Body of pancreas (tissue), 4 donors: ENCODE measurements around the gene OR51S1. TPM values are rescaled to one million over a fixed set of nuclear protein-coding genes. Genes with fewer than 3 reads are reported as not detected.
"Not testable (repeated sequence)": the region's sequence is repeated elsewhere in the genome, so short reads cannot be mapped to it uniquely, and the experiment has no call there.

Experiments
- ATAC-seq: fragments of 150-250 bp; one replicate; pipeline ENCODE4 v1.9.1; 2016
- DNase-seq, 4 donors: peaks; one replicate each; pipeline ENCODE4 v3.0.0-alpha.2; 2019
- H3K27ac ChIP-seq, 4 donors: fragments of 200-600 bp; sonication (generic); 1 replicate in 3 of 4; 2 replicates in 1 of 4; pipeline versions ENCODE4 v1.5.1 to v1.6.1; 2016 to 2019; ENCODE audit warnings: mild to moderate bottlenecking in 1 of 4, mixed read lengths in 1 of 4, moderate library complexity in 1 of 4
- H3K27me3 ChIP-seq, 2 donors: fragments of 200-600 bp; sonication (generic); one replicate each; pipeline ENCODE4 v1.6.0; 2016; ENCODE audit warnings: mild to moderate bottlenecking in 1 of 2
- H3K36me3 ChIP-seq, 2 donors: fragments of 200-600 bp; sonication (generic); replicated peaks in 1 of 2; 2 replicates each; pipeline ENCODE4 v1.5.1; 2016; ENCODE audit warnings: low read depth in 2 of 2; ENCODE audit not compliant: insufficient read depth in 1 of 2
- H3K4me1 ChIP-seq: fragments of 200-600 bp; sonication (generic); one replicate; pipeline ENCODE4 v1.6.0; 2016
- H3K4me3 ChIP-seq, 2 donors: fragments of 200-600 bp; sonication (generic); 1 replicate in 1 of 2; 2 replicates in 1 of 2; pipeline ENCODE4 v1.5.1; 2016 to 2019
- H3K9me3 ChIP-seq, 3 donors: fragments of 200-600 bp; sonication (generic); 1 replicate in 2 of 3; 2 replicates in 1 of 3; pipeline ENCODE4 v1.5.1; 2016
- CTCF ChIP-seq, 7 experiments: fragments of 450-650 bp in 4 of 7; fragments of 200-600 bp in 3 of 7; sonication (generic) in 3 of 7; IDR thresholded peaks; one replicate each; pipeline ENCODE4 v1.5.1; 2016 to 2019; ENCODE audit warnings: antibody characterized with exemption in 7 of 7
- POLR2A ChIP-seq, 3 donors: fragments of 450-650 bp; IDR thresholded peaks; one replicate each; pipeline ENCODE4 v1.6.1; 2016; ENCODE audit warnings: antibody characterized with exemption in 3 of 3, mild to moderate bottlenecking in 2 of 3
- WGBS, 2 donors: methylation state at CpG; one replicate each; pipeline ENCODE4 v1.1.5; 2017; 5-methylcytosine and 5-hydroxymethylcytosine counted together
- intact Hi-C: fragments of 100-400 bp; cut with DNase I; formaldehyde crosslinking; loops from one replicate; pipeline ENCODE4 v1.15.1; 2023
- total RNA-seq, 2 donors: library from RNA; depleted of rRNA; stranded (reverse); fragments of >200 nt; gene quantifications; one replicate each; pipeline ENCODE4 v1.1.0, GENCODE V29; 2016

Gene OR51S1
- total RNA-seq, 2 donors from 2014 or later = not detected

GRCh38 chr11:4809246-4809645, 39.8 kb downstream of the OR51S1 start:
- DNase-seq (no peak), ATAC-seq (no peak)
- Histone ChIP-seq H3K9me3 (no peaks in the 10 kb centered on the region), H3K27me3 (no peaks in the 10 kb centered on the region), H3K27ac (no peak overlapping the region), H3K4me3 (no peak overlapping the region), H3K36me3 (no peaks in the 10 kb centered on the region), H3K4me1 (no peaks in the 10 kb centered on the region)
- intact Hi-C loops = no loop called here
- no peak for TF ChIP-seq POLR2A (IDR thresholded peaks at IDR 0.05)
- 73 to 83% methylated on average over 2 of the region's 2 CpGs for WGBS, 2 donors

- H3K9me3 ChIP-seq = no peaks in the 10 kb centered on the region
- H3K27me3 ChIP-seq = no peaks in the 10 kb centered on the region
- no peaks in the 10 kb centered on the region for H3K36me3 ChIP-seq
- no peak overlapping the region for H3K4me3 ChIP-seq
- 55 to 70% methylated on average over 1 of the region's 1 CpG for WGBS, 2 donors
- no peak for TF ChIP-seq CTCF (IDR thresholded peaks at IDR 0.05)
- TF ChIP-seq POLR2A (IDR thresholded peaks at IDR 0.05) = no peak
- no peak for DNase-seq
- no peaks in the 10 kb centered on the region for H3K4me1 ChIP-seq
- no peak overlapping the region for H3K27ac ChIP-seq
- no peak for ATAC-seq
- intact Hi-C loops = no loop called here
Observed at GRCh38 chr11:4808476-4808875, 40.5 kb downstream of the OR51S1 start.

- ATAC-seq (no peak), DNase-seq (no peak)
- H3K27ac ChIP-seq = no peak within 1 kb of the TSS
- TF ChIP-seq POLR2A (IDR thresholded peaks at IDR 0.05) (no peak), CTCF (IDR thresholded peaks at IDR 0.05) (no peak)
- no peaks in the 10 kb centered on the region for H3K4me1 ChIP-seq
- intact Hi-C loops = no loop called here
- H3K4me3 ChIP-seq = no peak within 1 kb of the TSS
- H3K9me3 ChIP-seq = no peaks in the 10 kb centered on the region
- 80 to 84% methylated on average over 3 of the region's 3 CpGs for WGBS, 2 donors
- H3K27me3 ChIP-seq = no peaks in the 10 kb centered on the region
- no peaks in the 10 kb centered on the region for H3K36me3 ChIP-seq
Observed at GRCh38 chr11:4804280-4804679, 44.7 kb downstream of the OR51S1 start, which contains the start of gene OR52R1. TSS of gene OR52R1 (minus strand) at chr11:4804380. CDS start at chr11:4804380, 0 bp downstream.

GRCh38 chr11:4801316-4801715, 47.7 kb downstream of the OR51S1 start:
- H3K36me3 ChIP-seq, H3K4me1 ChIP-seq, H3K9me3 ChIP-seq, H3K27me3 ChIP-seq, H3K27ac ChIP-seq, H3K4me3 ChIP-seq, DNase-seq, intact Hi-C loops, ATAC-seq: not testable (repeated sequence)
- 92 to 97% methylated on average over 5 of the region's 5 CpGs for WGBS, 2 donors

- Histone ChIP-seq H3K36me3 (no peaks in the 10 kb centered on the region), H3K9me3 (no peaks in the 10 kb centered on the region), H3K4me3 (no peak overlapping the region), H3K4me1 (no peaks in the 10 kb centered on the region), H3K27ac (no peak overlapping the region), H3K27me3 (no peaks in the 10 kb centered on the region)
- intact Hi-C loops = no loop called here
- 52 to 53% methylated on average over 6 of the region's 6 CpGs for WGBS, 2 donors
- TF ChIP-seq CTCF (IDR thresholded peaks at IDR 0.05) (no peak), POLR2A (IDR thresholded peaks at IDR 0.05) (no peak)
- DNase-seq (no peak), ATAC-seq (no peak)
Observed at GRCh38 chr11:4798427-4799183, 50.4 kb downstream of the OR51S1 start.

Other genes with a start within 250 kb of the OR51S1 start
- 10 to 100 TPM in 1 of 2 donors, 1 to 10 TPM in 1; 9.1 to 15.2 TPM for gene TRIM68, start 241.0 kb downstream of the OR51S1 start, total RNA-seq
- gene OR51D1, start 211.7 kb downstream of the OR51S1 start, total RNA-seq = not detected
- gene OR51E1, start 205.2 kb downstream of the OR51S1 start, total RNA-seq = not detected
- gene OR51E2, start 151.4 kb downstream of the OR51S1 start, total RNA-seq = not detected
- not detected for gene MMP26, start 144.4 kb downstream of the OR51S1 start, total RNA-seq
- not detected for gene OR51F1, start 79.3 kb downstream of the OR51S1 start, total RNA-seq
- not detected for gene OR52R1, start 44.8 kb downstream of the OR51S1 start, total RNA-seq
- not detected for gene OR51F2, start 27.9 kb downstream of the OR51S1 start, total RNA-seq
- gene OR51T1, start 32.7 kb upstream of the OR51S1 start, total RNA-seq = not detected
- gene OR51A7, start 54.6 kb upstream of the OR51S1 start, total RNA-seq = not detected
- not detected for gene OR51G2, start 70.1 kb upstream of the OR51S1 start, total RNA-seq
- gene OR51G1, start 75.1 kb upstream of the OR51S1 start, total RNA-seq = not detected
- not detected for gene OR51A4, start 98.4 kb upstream of the OR51S1 start, total RNA-seq
- not detected for gene OR51A2, start 106.5 kb upstream of the OR51S1 start, total RNA-seq
- not detected for gene OR51L1, start 145.6 kb upstream of the OR51S1 start, total RNA-seq
- not detected for gene OR52J3, start 197.3 kb upstream of the OR51S1 start, total RNA-seq
- not detected for gene OR52E2, start 210.4 kb upstream of the OR51S1 start, total RNA-seq
- gene OR52E1, start 220.4 kb upstream of the OR51S1 start, total RNA-seq = not detected